PC-9 (cell line): ENCODE data around the gene TBX5. TPM values are rescaled to one million over a fixed set of nuclear protein-coding genes. Genes with fewer than 3 reads are reported as not detected.
"Not testable (repeated sequence)": the region's sequence is repeated elsewhere in the genome, so short reads cannot be mapped to it uniquely, and the experiment has no call there.

Experiments
- BruUV-seq: library from RNA; stranded (reverse); fragments of 400-500 nt; replicated peaks from 2 replicates; lab custom pipeline; 2021; lab: Mats Ljungman, UMichigan
- CTCF ChIA-PET: fragments of 300-600 bp; sonication (Branson Sonifier 250); formaldehyde crosslinking; loops from one replicate; lab custom pipeline; 2022; ENCODE audit warnings: antibody characterized with exemption; lab: Charles Lee
- POLR2A ChIA-PET: fragments of 300-600 bp; sonication (Branson Sonifier 250); formaldehyde crosslinking; loops from one replicate; lab custom pipeline; 2022; ENCODE audit warnings: antibody characterized with exemption; ENCODE audit not compliant: unreplicated experiment; lab: Charles Lee
- DNase-seq, 2 experiments: peaks; one replicate each; pipeline versions ENCODE4 v3.0.0 to v3.0.0-alpha.2; 2015 to 2022; ENCODE audit warnings: mixed read lengths in 1 of 2
- H2AFZ ChIP-seq: fragments of 200-600 bp; sonication (generic); 2 replicates; pipeline ENCODE4 v1.8.1; 2017; ENCODE audit warnings: antibody characterized with exemption
- H3F3A ChIP-seq: fragments of 200-600 bp; sonication (generic); 2 replicates; pipeline ENCODE4 v1.8.1; 2017; ENCODE audit warnings: antibody characterized with exemption, mild to moderate bottlenecking, low read depth; ENCODE audit not compliant: insufficient read depth
- H3K27ac ChIP-seq: fragments of 200-600 bp; sonication (generic); 2 replicates; pipeline ENCODE4 v1.6.1; 2016; ENCODE audit warnings: mixed run types
- H3K27me3 ChIP-seq: fragments of 200-600 bp; sonication (generic); 2 replicates; pipeline ENCODE4 v1.6.1; 2016; ENCODE audit warnings: low read depth, mixed run types; ENCODE audit not compliant: insufficient read depth
- H3K36me3 ChIP-seq: fragments of 200-600 bp; sonication (generic); 2 replicates; pipeline ENCODE4 v1.6.1; 2016; ENCODE audit warnings: low read depth, mixed run types
- H3K4me1 ChIP-seq: fragments of 200-600 bp; sonication (generic); replicated peaks from 2 replicates; pipeline ENCODE4 v1.6.1; 2016; ENCODE audit warnings: mixed run types; ENCODE audit not compliant: insufficient read depth
- H3K4me2 ChIP-seq: fragments of 200-600 bp; sonication (generic); 2 replicates; pipeline ENCODE4 v1.6.1; 2017; ENCODE audit warnings: mixed run types
- H3K4me3 ChIP-seq: fragments of 200-600 bp; sonication (generic); 2 replicates; pipeline ENCODE4 v1.6.1; 2016; ENCODE audit warnings: mixed run types
- H3K79me2 ChIP-seq: fragments of 200-600 bp; sonication (generic); 2 replicates; pipeline ENCODE4 v1.6.1; 2017; ENCODE audit warnings: low read depth, mixed run types
- H3K9me2 ChIP-seq: fragments of 200-600 bp; sonication (generic); 2 replicates; pipeline ENCODE4 v1.8.1; 2017; ENCODE audit warnings: mild to moderate bottlenecking; ENCODE audit not compliant: insufficient read depth
- H3K9me3 ChIP-seq: fragments of 200-600 bp; sonication (generic); 2 replicates; pipeline ENCODE4 v1.8.1; 2016; ENCODE audit warnings: low read depth; ENCODE audit not compliant: insufficient read depth
- H4K20me1 ChIP-seq: fragments of 200-600 bp; sonication (generic); 2 replicates; pipeline ENCODE4 v1.8.1; 2017; ENCODE audit not compliant: insufficient read depth
- CTCF ChIP-seq: fragments of 200-600 bp; sonication (generic); conservative IDR thresholded peaks from 2 replicates; pipeline ENCODE4 v1.6.1; 2017; ENCODE audit warnings: mixed run types, antibody characterized with exemption, mild to moderate bottlenecking, moderate library complexity
- EZH2 ChIP-seq: fragments of 200-600 bp; sonication (generic); IDR thresholded peaks from 2 replicates; pipeline ENCODE4 v1.8.0; 2017; ENCODE audit warnings: antibody characterized with exemption, low read depth
- intact Hi-C: fragments of 100-400 bp; cut with micrococcal nuclease; formaldehyde crosslinking; loops from one replicate; pipeline ENCODE4 v1.10.0; 2022; ENCODE audit not compliant: unreplicated experiment
- total RNA-seq: library from RNA; stranded (reverse); gene quantifications from 2 replicates; pipeline ENCODE4 v1.2.3, GENCODE V29; 2021

TBX5 gene
- total RNA-seq, 1 experiment from 2014 or later = not detected

GRCh38 chr12:114361545-114361944 is 44.4 kb downstream of the TBX5 start:
- no peak for DNase-seq
- no peak for TF ChIP-seq CTCF
- TF ChIP-seq EZH2 = no peak
- Histone ChIP-seq H3K9me3 (no peaks in the 10 kb centered on the region), H3F3A (no peaks in the 10 kb centered on the region), H3K4me1 (no peaks in the 10 kb centered on the region), H4K20me1 (no peaks in the 10 kb centered on the region), H3K9me2 (no peaks in the 10 kb centered on the region), H3K4me3 (no peak overlapping the region), H3K27me3 (no peaks in the 10 kb centered on the region), H3K27ac (no peak overlapping the region), H3K79me2 (no peaks in the 10 kb centered on the region), H2AFZ (no peak overlapping the region), H3K4me2 (no peak overlapping the region), H3K36me3 (no peaks in the 10 kb centered on the region)
- ChIA-PET POLR2A (no interaction called here), CTCF (no interaction called here)
- intact Hi-C loops = no loop called here
- BruUV-seq = no TSS peak

GRCh38 chr12:114360485-114360884 is 45.5 kb downstream of the TBX5 start:
- no peaks in the 10 kb centered on the region for H3K4me1 ChIP-seq
- ChIA-PET CTCF (no interaction called here), POLR2A (no interaction called here)
- no peaks in the 10 kb centered on the region for H3F3A ChIP-seq
- H3K36me3 ChIP-seq = no peaks in the 10 kb centered on the region
- no peak overlapping the region for H3K27ac ChIP-seq
- no peak for DNase-seq
- H3K27me3 ChIP-seq = no peaks in the 10 kb centered on the region
- H3K4me3 ChIP-seq = no peak overlapping the region
- no peak overlapping the region for H3K4me2 ChIP-seq
- H3K9me3 ChIP-seq = no peaks in the 10 kb centered on the region
- no peaks in the 10 kb centered on the region for H3K79me2 ChIP-seq
- no peaks in the 10 kb centered on the region for H3K9me2 ChIP-seq
- intact Hi-C loops = no loop called here
- TF ChIP-seq CTCF = no peak
- no peak for TF ChIP-seq EZH2
- H2AFZ ChIP-seq = no peak overlapping the region
- no peaks in the 10 kb centered on the region for H4K20me1 ChIP-seq
- BruUV-seq = no TSS peak

- intact Hi-C loops = no loop called here
- no peaks in the 10 kb centered on the region for H3K4me1 ChIP-seq
- H3K36me3 ChIP-seq = no peaks in the 10 kb centered on the region
- 0 out of 2 replicates have a peak, but pooled peaks cover 9% of the 10 kb centered on the region for H3K27me3 ChIP-seq
- H3K4me3 ChIP-seq = no peak overlapping the region
- H3F3A ChIP-seq = no peaks in the 10 kb centered on the region
- H3K27ac ChIP-seq = no peak overlapping the region
- BruUV-seq = no TSS peak
- no peak for DNase-seq
- no peaks in the 10 kb centered on the region for H3K79me2 ChIP-seq
- no peak overlapping the region for H3K4me2 ChIP-seq
- ChIA-PET POLR2A (no interaction called here), CTCF (no interaction called here)
- H3K9me3 ChIP-seq = no peaks in the 10 kb centered on the region
- no peaks in the 10 kb centered on the region for H4K20me1 ChIP-seq
- no peak overlapping the region for H2AFZ ChIP-seq
- H3K9me2 ChIP-seq = no peaks in the 10 kb centered on the region
- TF ChIP-seq CTCF = no peak
- TF ChIP-seq EZH2 = no peak
Measured at GRCh38 chr12:114355389-114356088, 50.4 kb downstream of the TBX5 start.

- H2AFZ ChIP-seq, H3K4me1 ChIP-seq, H3K36me3 ChIP-seq, POLR2A ChIA-PET, H3K4me3 ChIP-seq, H4K20me1 ChIP-seq, BruUV-seq, CTCF ChIA-PET, intact Hi-C loops, H3K27me3 ChIP-seq, H3K79me2 ChIP-seq, H3K9me3 ChIP-seq, H3K27ac ChIP-seq, H3F3A ChIP-seq, H3K4me2 ChIP-seq, DNase-seq, H3K9me2 ChIP-seq: not testable (repeated sequence)
Measured at GRCh38 chr12:114349239-114349638, 56.7 kb downstream of the TBX5 start.
